Mesenchymal stem cell (in vitro differentiated cells and primary cell): ENCODE results near the gene TEAD1.

ENCODE experiments used
- DNase-seq: peaks from one replicate; pipeline ENCODE4 v3.0.0-alpha.2; 2013
- H2AFZ ChIP-seq: one replicate; pipeline ENCODE4 v1.6.1; 2013; ENCODE audit warnings: low read depth, mild to moderate bottlenecking, control low read depth, inconsistent platforms, low read length, moderate library complexity
- H2AK5ac ChIP-seq: 2 replicates; pipeline ENCODE4 v1.6.1; 2013; ENCODE audit warnings: low read length, moderate library complexity, mild to moderate bottlenecking, inconsistent platforms; ENCODE audit not compliant: severe bottlenecking
- H2BK120ac ChIP-seq: one replicate; pipeline ENCODE4 v1.6.1; 2013; ENCODE audit warnings: low read depth, mild to moderate bottlenecking, inconsistent platforms, low read length, moderate library complexity
- H2BK12ac ChIP-seq, 2 experiments: one replicate each; pipeline ENCODE4 v1.6.1; 2013; ENCODE audit warnings: inconsistent platforms in 2 of 2, low read length in 2 of 2, mild to moderate bottlenecking in 2 of 2, moderate library complexity in 2 of 2, control low read depth in 1 of 2
- H2BK15ac ChIP-seq: one replicate; pipeline ENCODE4 v1.6.1; 2013; ENCODE audit warnings: mild to moderate bottlenecking, low read depth, inconsistent platforms; ENCODE audit not compliant: poor library complexity, severe bottlenecking
- H2BK5ac ChIP-seq: 2 replicates; pipeline ENCODE4 v1.6.1; 2013; ENCODE audit warnings: low read depth, mild to moderate bottlenecking, low read length, control low read depth, inconsistent platforms; ENCODE audit not compliant: poor library complexity, severe bottlenecking
- H3K14ac ChIP-seq, 2 experiments: one replicate each; pipeline ENCODE4 v1.6.1; 2013; ENCODE audit warnings: inconsistent platforms in 2 of 2, low read length in 2 of 2, control low read depth in 1 of 2, mild to moderate bottlenecking in 1 of 2, moderate library complexity in 1 of 2
- H3K18ac ChIP-seq, 2 experiments: one replicate each; pipeline ENCODE4 v1.6.1; 2013; ENCODE audit warnings: inconsistent platforms in 2 of 2, low read length in 2 of 2, control low read depth in 1 of 2, low read depth in 1 of 2, mild to moderate bottlenecking in 1 of 2
- H3K23ac ChIP-seq, 2 experiments: one replicate each; pipeline ENCODE4 v1.6.1; 2013; ENCODE audit warnings: inconsistent platforms in 2 of 2, low read length in 2 of 2, mild to moderate bottlenecking in 2 of 2, moderate library complexity in 2 of 2, control low read depth in 1 of 2
- H3K27ac ChIP-seq: 2 replicates; pipeline ENCODE4 v1.5.1; 2013; ENCODE audit warnings: mild to moderate bottlenecking, moderate library complexity, low read length, control low read depth, inconsistent platforms; ENCODE audit not compliant: poor library complexity, severe bottlenecking
- H3K27me3 ChIP-seq, 2 experiments: 2 replicates each; pipeline versions ENCODE4 v1.6.1 to v1.7.0; 2013; ENCODE audit warnings: low read length in 2 of 2, mild to moderate bottlenecking in 2 of 2, moderate library complexity in 2 of 2, control low read depth in 1 of 2, inconsistent platforms in 1 of 2; ENCODE audit not compliant: control insufficient read depth in 1 of 2, insufficient read depth in 1 of 2
- H3K36me3 ChIP-seq, 2 experiments: 2 replicates each; pipeline versions ENCODE4 v1.6.1 to v1.7.0; 2013; ENCODE audit warnings: low read length in 2 of 2, control low read depth in 1 of 2, inconsistent platforms in 1 of 2, low read depth in 1 of 2, mild to moderate bottlenecking in 1 of 2; ENCODE audit not compliant: insufficient read depth in 2 of 2, control insufficient read depth in 1 of 2
- H3K4ac ChIP-seq, 2 experiments: one replicate each; pipeline ENCODE4 v1.6.1; 2013; ENCODE audit warnings: inconsistent platforms in 2 of 2, low read length in 2 of 2, mild to moderate bottlenecking in 2 of 2, moderate library complexity in 2 of 2, control low read depth in 1 of 2, low read depth in 1 of 2
- H3K4me1 ChIP-seq: 2 replicates; pipeline ENCODE4 v1.6.1; 2013; ENCODE audit warnings: low read depth, low read length, control low read depth; ENCODE audit not compliant: control insufficient read depth, insufficient read depth
- H3K4me2 ChIP-seq: 2 replicates; pipeline ENCODE4 v1.6.1; 2013; ENCODE audit warnings: low read length, mild to moderate bottlenecking, inconsistent platforms; ENCODE audit not compliant: poor library complexity, severe bottlenecking
- H3K4me3 ChIP-seq, 2 experiments: 2 replicates each; pipeline versions ENCODE4 v1.5.1 to v1.7.0; 2013; ENCODE audit warnings: low read length in 2 of 2, mild to moderate bottlenecking in 2 of 2, control low read depth in 1 of 2, low read depth in 1 of 2; ENCODE audit not compliant: insufficient read depth in 1 of 2
- H3K79me1 ChIP-seq: replicated peaks from 2 replicates; pipeline ENCODE4 v1.6.1; 2013; ENCODE audit warnings: mild to moderate bottlenecking, control low read depth, low read length, inconsistent platforms; ENCODE audit not compliant: poor library complexity, severe bottlenecking
- H3K9ac ChIP-seq: 2 replicates; pipeline ENCODE4 v1.7.0; 2013; ENCODE audit warnings: mild to moderate bottlenecking, low read length, moderate library complexity
- H3K9me3 ChIP-seq: 2 replicates; pipeline ENCODE4 v1.7.0; 2013; ENCODE audit warnings: mild to moderate bottlenecking, low read length; ENCODE audit not compliant: control insufficient read depth
- H4K8ac ChIP-seq: one replicate; pipeline ENCODE4 v1.6.1; 2013; ENCODE audit warnings: inconsistent platforms, mild to moderate bottlenecking, low read length, moderate library complexity
- H4K91ac ChIP-seq: one replicate; pipeline ENCODE4 v1.6.1; 2013; ENCODE audit warnings: mild to moderate bottlenecking, low read length, inconsistent platforms
- WGBS: methylation state at CpG from one replicate; pipeline ENCODE4 v1.1.7; 2013; ENCODE audit warnings: mixed read lengths; 5-methylcytosine and 5-hydroxymethylcytosine counted together

The TEAD1 gene

DNA sequence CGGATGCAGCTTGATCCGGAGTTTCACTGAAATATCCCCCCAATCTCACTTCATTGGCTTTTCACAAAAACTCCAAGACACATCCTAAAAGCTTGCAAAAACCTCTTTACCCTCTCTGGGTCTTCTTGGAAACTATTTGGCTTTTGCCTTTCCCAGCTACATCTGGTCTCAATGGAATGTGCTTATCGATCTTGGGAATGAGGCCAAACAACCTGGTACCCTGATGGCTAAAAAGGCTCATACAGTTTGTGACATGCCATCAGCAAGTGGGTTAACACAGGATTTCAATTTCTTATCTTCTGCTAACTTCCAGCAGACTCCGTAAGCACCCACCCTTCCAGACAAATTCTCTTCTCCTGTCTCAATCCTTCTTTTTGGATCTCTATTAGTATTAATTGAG is 45.9 kb upstream of the TEAD1 start:
- Histone ChIP-seq H3K18ac (no peak overlapping the region), H3K27me3 (no peaks in the 10 kb centered on the region), H3K4me1 (no peaks in the 10 kb centered on the region), H2AK5ac (no peak overlapping the region), H2BK15ac (no peak overlapping the region), H3K36me3 (no peaks in the 10 kb centered on the region), H3K79me1 (no peaks in the 10 kb centered on the region), H3K4me2 (no peak overlapping the region), H3K27ac (no peak overlapping the region), H3K9ac (no peak overlapping the region), H4K91ac (no peak overlapping the region), H3K9me3 (peaks cover 23% of the 10 kb centered on the region), H2BK120ac (no peak overlapping the region), H3K14ac (no peak overlapping the region), H3K4me3 (no peak overlapping the region), H2BK5ac (no peak overlapping the region), H2BK12ac (peak overlapping the region in 1 of 2 experiments; percentile 11), H2AFZ (no peak overlapping the region), H3K4ac (no peak overlapping the region), H3K23ac (no peak overlapping the region), H4K8ac (no peak overlapping the region)
- 96% methylated on average over 4 of the region's 4 CpGs for WGBS
- no peak for DNase-seq

DNA sequence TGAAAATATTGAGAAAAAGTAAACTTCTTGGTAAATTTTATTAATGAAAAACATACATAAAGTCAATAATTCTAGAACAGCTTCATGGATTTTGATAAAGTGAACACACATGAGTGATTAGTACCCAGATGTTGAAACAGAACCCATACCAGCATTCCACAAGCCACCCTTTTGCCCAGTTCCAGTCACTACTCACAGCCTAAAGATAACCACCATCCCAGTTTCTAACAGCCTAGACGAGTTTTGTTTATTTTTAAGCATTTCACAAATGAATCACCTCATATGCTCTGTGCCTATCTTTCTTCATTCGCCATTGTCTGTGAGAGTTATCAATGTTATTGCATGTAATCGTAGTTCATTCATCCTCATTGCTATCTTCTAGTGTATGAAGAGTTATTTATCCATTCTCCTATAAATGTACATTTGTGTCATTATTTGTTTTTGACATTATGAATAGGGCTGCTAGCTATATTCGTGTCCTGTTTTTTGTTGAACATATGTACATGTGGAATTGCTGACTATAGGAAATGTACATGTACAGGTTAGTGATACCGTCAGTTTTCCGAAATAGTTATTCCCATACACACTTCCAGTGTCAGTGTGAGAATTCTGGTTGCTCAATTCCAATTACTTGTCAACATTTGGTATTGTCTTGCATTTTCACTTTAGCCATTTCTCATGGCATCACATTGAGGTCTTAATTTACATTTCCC is 44.5 kb upstream of the TEAD1 start:
- 75% methylated on average over 4 of the region's 6 CpGs for WGBS
- no peak overlapping the region for H2AK5ac ChIP-seq
- no peak overlapping the region for H4K91ac ChIP-seq
- no peaks in the 10 kb centered on the region for H3K4me1 ChIP-seq
- H3K14ac ChIP-seq, result no peak overlapping the region
- H3K27me3 ChIP-seq, result no peaks in the 10 kb centered on the region
- no peak overlapping the region for H2BK120ac ChIP-seq
- no peak overlapping the region for H3K23ac ChIP-seq
- H2BK5ac ChIP-seq, result no peak overlapping the region
- no peaks in the 10 kb centered on the region for H3K36me3 ChIP-seq
- no peaks in the 10 kb centered on the region for H3K79me1 ChIP-seq
- H2BK15ac ChIP-seq, result no peak overlapping the region
- H3K27ac ChIP-seq, result no peak overlapping the region
- no peak overlapping the region for H3K4me3 ChIP-seq
- no peak overlapping the region for H3K4ac ChIP-seq
- no peak overlapping the region for H3K4me2 ChIP-seq
- no peak overlapping the region for H3K18ac ChIP-seq
- no peak overlapping the region for H2AFZ ChIP-seq
- H2BK12ac ChIP-seq, result no peak overlapping the region
- H4K8ac ChIP-seq, result no peak overlapping the region
- peak; percentile 73 for DNase-seq
- peaks cover 9% of the 10 kb centered on the region for H3K9me3 ChIP-seq
- no peak overlapping the region for H3K9ac ChIP-seq

GRCh38 chr11:12631651-12632050 is 42.6 kb upstream of the TEAD1 start:
- Histone ChIP-seq H3K18ac (peak overlapping the region in 1 of 2 experiments; percentile 14), H3K9ac (no peak overlapping the region), H3K4me3 (no peak overlapping the region), H3K23ac (no peak overlapping the region), H3K4me2 (no peak overlapping the region), H3K9me3 (no peaks in the 10 kb centered on the region), H3K4me1 (no peaks in the 10 kb centered on the region), H2AK5ac (no peak overlapping the region), H2BK5ac (no peak overlapping the region), H3K14ac (no peak overlapping the region), H3K27me3 (no peaks in the 10 kb centered on the region), H4K91ac (no peak overlapping the region), H3K79me1 (no peaks in the 10 kb centered on the region), H3K27ac (no peak overlapping the region), H2BK15ac (no peak overlapping the region), H2BK120ac (no peak overlapping the region), H3K36me3 (no peaks in the 10 kb centered on the region), H2BK12ac (no peak overlapping the region), H3K4ac (no peak overlapping the region), H2AFZ (no peak overlapping the region), H4K8ac (no peak overlapping the region)
- WGBS, result 96% methylated on average over 4 of the region's 4 CpGs
- DNase-seq, result no peak

DNA sequence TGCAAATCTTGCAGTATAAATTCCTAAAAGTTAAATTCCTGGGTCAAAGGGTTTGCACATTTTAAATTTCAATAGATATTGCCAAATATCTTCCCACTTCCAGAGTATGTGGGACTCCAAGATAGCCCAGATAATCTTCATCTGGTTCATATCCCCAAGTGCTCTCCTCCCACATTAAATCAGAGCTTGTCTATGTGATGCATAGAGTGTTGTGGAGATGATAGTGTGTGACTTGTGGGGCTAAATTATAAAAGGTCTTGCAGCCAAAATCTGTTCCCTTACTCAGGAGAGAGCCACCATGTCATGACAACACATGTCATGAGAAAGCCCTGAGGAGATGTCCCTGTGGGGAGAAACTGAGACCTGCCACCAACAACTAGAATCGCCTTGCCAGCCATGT is 39.9 kb upstream of the TEAD1 start:
- WGBS, result 100% methylated on average over 1 of the region's 1 CpG
- no peaks in the 10 kb centered on the region for H3K27me3 ChIP-seq
- H2BK15ac ChIP-seq, result no peak overlapping the region
- no peak overlapping the region for H2AFZ ChIP-seq
- no peak overlapping the region for H3K14ac ChIP-seq
- DNase-seq, result no peak
- H3K79me1 ChIP-seq, result no peaks in the 10 kb centered on the region
- no peak overlapping the region for H4K8ac ChIP-seq
- H2BK5ac ChIP-seq, result no peak overlapping the region
- no peak overlapping the region for H3K4ac ChIP-seq
- no peak overlapping the region for H3K4me2 ChIP-seq
- H2BK12ac ChIP-seq, result no peak overlapping the region
- H2AK5ac ChIP-seq, result no peak overlapping the region
- H3K23ac ChIP-seq, result no peak overlapping the region
- no peak overlapping the region for H3K9ac ChIP-seq
- H3K18ac ChIP-seq, result no peak overlapping the region
- H3K4me1 ChIP-seq, result no peaks in the 10 kb centered on the region
- H3K27ac ChIP-seq, result no peak overlapping the region
- no peak overlapping the region for H3K4me3 ChIP-seq
- H2BK120ac ChIP-seq, result no peak overlapping the region
- H4K91ac ChIP-seq, result no peak overlapping the region
- no peaks in the 10 kb centered on the region for H3K9me3 ChIP-seq
- no peaks in the 10 kb centered on the region for H3K36me3 ChIP-seq
